Endodermal cell (in vitro differentiated cells): ENCODE data around the gene MPPED2. TPM values are rescaled to one million over a fixed set of nuclear protein-coding genes. Genes with fewer than 3 reads are reported as not detected.

ENCODE experiments used
- DNase-seq: peaks from one replicate; pipeline ENCODE4 v3.0.0-alpha.2; 2017
- H3K27ac ChIP-seq: 2 replicates; pipeline ENCODE4 v1.5.1; 2013; ENCODE audit warnings: mild to moderate bottlenecking, low read depth, low read length, moderate library complexity
- H3K27me3 ChIP-seq: 2 replicates; pipeline ENCODE4 v1.6.1; 2013; ENCODE audit warnings: mild to moderate bottlenecking, low read length, moderate library complexity; ENCODE audit not compliant: insufficient read depth, control insufficient read depth, poor library complexity, severe bottlenecking
- H3K36me3 ChIP-seq: 2 replicates; pipeline ENCODE4 v1.7.0; 2013; ENCODE audit warnings: mild to moderate bottlenecking, low read length, moderate library complexity; ENCODE audit not compliant: control insufficient read depth, insufficient read depth
- H3K4me1 ChIP-seq: one replicate; pipeline ENCODE4 v1.7.0; 2013; ENCODE audit warnings: low read length; ENCODE audit not compliant: control insufficient read depth, insufficient read depth
- H3K4me3 ChIP-seq: 2 replicates; pipeline ENCODE4 v1.5.1; 2013; ENCODE audit warnings: mild to moderate bottlenecking, low read length, moderate library complexity
- H3K9ac ChIP-seq: 2 replicates; pipeline ENCODE4 v1.6.1; 2013; ENCODE audit warnings: mild to moderate bottlenecking, low read length, moderate library complexity; ENCODE audit not compliant: poor library complexity, severe bottlenecking; ENCODE audit errors: extremely low read depth
- H3K9me3 ChIP-seq: 2 replicates; pipeline ENCODE4 v1.6.1; 2013; ENCODE audit warnings: mild to moderate bottlenecking, low read length, moderate library complexity; ENCODE audit not compliant: control insufficient read depth
- H3K27ac Mint-ChIP-seq: 2 replicates; pipeline ENCODE4 v1.8.0; 2020; ENCODE audit warnings: mixed read lengths
- H3K27me3 Mint-ChIP-seq: 2 replicates; pipeline ENCODE4 v1.8.0; 2021; ENCODE audit warnings: mild to moderate bottlenecking, mixed read lengths; ENCODE audit not compliant: insufficient read depth
- H3K36me3 Mint-ChIP-seq: 2 replicates; pipeline ENCODE4 v1.8.0; 2020; ENCODE audit warnings: low read depth, mixed read lengths
- H3K4me1 Mint-ChIP-seq: 2 replicates; pipeline ENCODE4 v1.8.0; 2020; ENCODE audit warnings: mixed read lengths
- H3K4me3 Mint-ChIP-seq: 2 replicates; pipeline ENCODE4 v1.8.0; 2020; ENCODE audit warnings: mild to moderate bottlenecking, moderate library complexity, mixed read lengths
- H3K9me3 Mint-ChIP-seq: 2 replicates; pipeline ENCODE4 v1.8.0; 2020; ENCODE audit warnings: mild to moderate bottlenecking, mixed read lengths
- CTCF ChIP-seq: fragments of 200-600 bp; sonication (generic); conservative IDR thresholded peaks from 2 replicates; pipeline ENCODE4 v1.5.0; 2021; ENCODE audit warnings: antibody characterized with exemption, mild to moderate bottlenecking
- WGBS, 2 experiments: methylation state at CpG; one replicate each; pipeline versions ENCODE4 v1.1.5 to v1.1.7; 2013; ENCODE audit warnings: missing lambda C conversion rate in 2 of 2, mixed read lengths in 1 of 2; ENCODE audit not compliant: insufficient coverage in 1 of 2, insufficient read length in 1 of 2; 5-methylcytosine and 5-hydroxymethylcytosine counted together
- total RNA-seq, 2 donors: library from RNA; stranded (reverse); fragmentation: NEBNext Ultra II Directional in 1 of 2; extraction: Animal tissue kit (Norgen Biotek cat#: 25700) in 1 of 2; gene quantifications; 2 replicates in 1 of 2; 3 replicates in 1 of 2; pipeline ENCODE4 v1.2.1, GENCODE V29; 2021

The MPPED2 gene
- total RNA-seq, 2 donors from 2014 or later, result 1.5 to 16.4 TPM

DNA sequence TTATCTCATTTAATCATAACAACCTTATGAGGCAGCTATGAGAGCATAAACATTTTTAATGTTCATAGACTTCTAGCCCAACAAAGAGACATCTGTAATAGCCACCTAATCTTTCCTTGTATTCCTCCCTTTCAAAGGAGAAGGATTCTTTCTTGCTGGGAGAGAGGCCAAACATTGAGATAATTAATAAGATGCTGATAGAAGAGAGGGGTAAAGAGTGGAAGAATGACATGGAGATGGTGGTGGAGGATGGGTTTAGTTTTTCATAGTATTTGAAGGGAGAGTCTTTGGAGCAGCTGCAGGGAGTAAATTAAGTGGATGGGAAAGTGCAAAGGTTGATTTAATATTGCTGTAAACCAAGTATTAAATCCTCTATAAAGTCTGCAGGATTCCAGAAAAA lies 205.3 kb downstream of the MPPED2 start:
- H3K4me3 ChIP-seq, result no peak overlapping the region
- H3K4me3 Mint-ChIP-seq, result no peak overlapping the region
- DNase-seq, result no peak
- peaks cover 50% of the 10 kb centered on the region for H3K4me1 Mint-ChIP-seq
- H3K36me3 ChIP-seq, result no peaks in the 10 kb centered on the region
- H3K9me3 ChIP-seq, result peaks cover 2% of the 10 kb centered on the region
- no peaks in the 10 kb centered on the region for H3K27me3 ChIP-seq
- H3K27me3 Mint-ChIP-seq, result no peaks in the 10 kb centered on the region
- H3K36me3 Mint-ChIP-seq, result peaks cover under 1% of the 10 kb centered on the region
- TF ChIP-seq CTCF, result no peak
- peaks cover 14% of the 10 kb centered on the region for H3K4me1 ChIP-seq
- H3K9me3 Mint-ChIP-seq, result peaks cover 3% of the 10 kb centered on the region
- H3K27ac Mint-ChIP-seq, result no peak overlapping the region
- no peak overlapping the region for H3K9ac ChIP-seq
- H3K27ac ChIP-seq, result no peak overlapping the region

GRCh38 chr11:30377347-30377746 lies 208.8 kb downstream of the MPPED2 start:
- Histone ChIP-seq H3K9ac (no peak overlapping the region), H3K27me3 (no peaks in the 10 kb centered on the region), H3K9me3 (no peaks in the 10 kb centered on the region), H3K4me3 (no peak overlapping the region), H3K4me1 (peaks cover 14% of the 10 kb centered on the region), H3K36me3 (no peaks in the 10 kb centered on the region), H3K27ac (no peak overlapping the region)
- Mint-ChIP-seq H3K4me3 (no peak overlapping the region), H3K27me3 (no peaks in the 10 kb centered on the region), H3K27ac (no peak overlapping the region), H3K4me1 (peaks cover 55% of the 10 kb centered on the region), H3K36me3 (no peaks in the 10 kb centered on the region), H3K9me3 (no peaks in the 10 kb centered on the region)
- DNase-seq, result no peak
- no peak for TF ChIP-seq CTCF
- WGBS, 2 experiments, result 78 to 100% methylated on average over 1 to 2 of the region's 2 CpGs

DNA sequence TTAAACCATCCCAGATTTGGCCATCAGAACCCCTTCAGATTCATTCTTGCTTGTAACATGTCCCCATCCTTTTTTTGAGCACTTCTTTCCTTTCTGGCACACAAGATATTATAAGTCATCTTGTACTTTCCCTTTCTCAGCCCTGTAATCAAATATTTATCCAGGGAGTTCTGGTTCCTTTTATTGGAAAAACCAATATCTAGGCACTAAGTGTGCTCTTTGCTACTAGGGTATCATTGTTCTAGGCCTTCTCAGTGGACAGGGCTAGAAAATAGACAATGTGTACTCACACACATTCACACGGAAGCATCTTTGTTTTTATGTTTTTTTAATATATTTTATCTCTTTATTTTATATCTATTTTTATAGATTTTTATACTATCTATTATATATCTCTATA lies 216.0 kb downstream of the MPPED2 start:
- no peaks in the 10 kb centered on the region for H3K4me1 ChIP-seq
- H3K27me3 ChIP-seq, result no peaks in the 10 kb centered on the region
- Mint-ChIP-seq H3K9me3 (no peaks in the 10 kb centered on the region), H3K4me1 (peaks cover 10% of the 10 kb centered on the region), H3K27ac (no peak overlapping the region), H3K4me3 (no peak overlapping the region), H3K36me3 (no peaks in the 10 kb centered on the region), H3K27me3 (no peaks in the 10 kb centered on the region)
- H3K4me3 ChIP-seq, result no peak overlapping the region
- DNase-seq, result no peak
- no peak overlapping the region for H3K27ac ChIP-seq
- no peak overlapping the region for H3K9ac ChIP-seq
- no CpG with 5 or more reads among the region's 1 CpG for WGBS, 2 experiments
- TF ChIP-seq CTCF, result no peak
- no peaks in the 10 kb centered on the region for H3K9me3 ChIP-seq
- no peaks in the 10 kb centered on the region for H3K36me3 ChIP-seq
